ENCODE data around the gene TGFBR3.

Gene TGFBR3

DNA sequence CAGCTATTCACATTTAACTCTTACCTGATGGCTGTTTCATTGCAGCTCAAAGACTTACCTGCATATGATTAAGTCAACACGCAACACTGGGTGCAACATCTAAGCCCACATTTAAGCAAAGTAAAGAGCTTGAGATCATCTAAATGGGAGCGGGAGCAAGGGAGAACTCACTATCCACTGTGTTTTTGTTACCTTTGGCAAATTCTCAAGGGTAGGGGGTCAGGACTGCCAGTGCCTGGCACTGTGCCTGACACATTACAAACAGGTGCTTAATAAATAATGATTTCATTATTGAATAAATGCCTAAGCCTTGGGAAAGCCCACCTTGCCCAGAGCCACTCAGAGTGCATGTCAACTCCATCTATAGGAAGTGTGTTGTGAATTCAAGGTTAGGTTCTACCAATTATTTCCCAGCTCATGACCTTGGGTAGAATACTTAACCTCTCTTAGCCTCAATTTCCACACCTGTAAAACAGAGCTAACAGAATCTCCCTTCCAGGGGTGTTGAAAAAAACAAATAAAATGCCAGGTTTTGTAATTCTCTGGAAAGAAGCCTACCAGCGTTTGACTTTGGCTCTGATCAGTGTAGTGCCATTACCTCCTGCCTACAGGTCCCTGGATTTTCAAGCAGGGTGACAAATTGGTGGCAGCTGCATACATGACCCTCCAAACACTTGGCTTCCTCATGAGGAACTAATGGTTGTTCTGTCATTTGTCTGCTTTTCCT lies 109.7 kb downstream of the TGFBR3 start:
- Histone ChIP-seq H3K36me3 (ENCODE audit: insufficient read depth, low read length) (no peaks in the 10 kb centered on the region), H3K4me3 (ENCODE audit: low read depth in 1 of 2, low read length in 2 of 2) (no peak overlapping the region)
- ATAC-seq (ENCODE audit: insufficient read depth, low read depth): no peak

DNA sequence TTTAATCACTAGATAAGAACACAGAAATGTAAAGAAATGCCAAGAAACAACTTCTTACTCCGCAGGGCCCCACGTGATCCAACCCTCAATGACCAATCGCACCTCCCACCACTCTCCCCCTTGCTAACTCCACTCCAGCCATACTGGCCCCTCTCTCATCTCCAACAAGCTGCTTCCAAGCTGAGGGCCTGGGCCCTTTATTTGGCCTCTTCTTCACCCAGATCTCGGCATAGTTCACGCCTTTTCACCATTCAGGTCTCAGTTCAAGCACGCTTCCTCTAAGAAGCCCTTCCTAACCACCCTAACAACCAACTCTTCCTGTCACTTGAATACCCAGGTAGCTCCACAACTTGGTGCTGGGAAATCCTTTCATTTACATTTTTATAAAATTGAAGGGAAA lies 110.7 kb downstream of the TGFBR3 start:
- Histone ChIP-seq H3K9ac (ENCODE audit: low read depth, low read length) (no peak overlapping the region), H3K4me1 (ENCODE audit: insufficient read depth, low read length) (no peaks in the 10 kb centered on the region), H3K27me3 (ENCODE audit: insufficient read depth, low read length, poor library complexity) (peaks cover 3% of the 10 kb centered on the region), H3K9me3 (ENCODE audit: insufficient read depth, low read length, severe bottlenecking) (no peaks in the 10 kb centered on the region), H3K36me3 (ENCODE audit: insufficient read depth, low read length) (no peaks in the 10 kb centered on the region), H2AFZ (ENCODE audit: low read depth, low read length) (no peak overlapping the region), H3K27ac (ENCODE audit: low read length) (no peak overlapping the region), H4K20me1 (ENCODE audit: insufficient read depth, low read length) (no peaks in the 10 kb centered on the region), H3K79me2 (ENCODE audit: insufficient read depth, low read length) (no peaks in the 10 kb centered on the region), H3K4me2 (ENCODE audit: insufficient read depth, low read length) (no peak overlapping the region), H3K4me3 (ENCODE audit: low read depth in 1 of 2, low read length in 2 of 2) (no peak overlapping the region)
- no peak for TF ChIP-seq EZH2 (IDR thresholded peaks at IDR 0.05; ENCODE audit: borderline replicate concordance, low read depth, low read length, severe bottlenecking)
- TF ChIP-seq, protein P1, sequence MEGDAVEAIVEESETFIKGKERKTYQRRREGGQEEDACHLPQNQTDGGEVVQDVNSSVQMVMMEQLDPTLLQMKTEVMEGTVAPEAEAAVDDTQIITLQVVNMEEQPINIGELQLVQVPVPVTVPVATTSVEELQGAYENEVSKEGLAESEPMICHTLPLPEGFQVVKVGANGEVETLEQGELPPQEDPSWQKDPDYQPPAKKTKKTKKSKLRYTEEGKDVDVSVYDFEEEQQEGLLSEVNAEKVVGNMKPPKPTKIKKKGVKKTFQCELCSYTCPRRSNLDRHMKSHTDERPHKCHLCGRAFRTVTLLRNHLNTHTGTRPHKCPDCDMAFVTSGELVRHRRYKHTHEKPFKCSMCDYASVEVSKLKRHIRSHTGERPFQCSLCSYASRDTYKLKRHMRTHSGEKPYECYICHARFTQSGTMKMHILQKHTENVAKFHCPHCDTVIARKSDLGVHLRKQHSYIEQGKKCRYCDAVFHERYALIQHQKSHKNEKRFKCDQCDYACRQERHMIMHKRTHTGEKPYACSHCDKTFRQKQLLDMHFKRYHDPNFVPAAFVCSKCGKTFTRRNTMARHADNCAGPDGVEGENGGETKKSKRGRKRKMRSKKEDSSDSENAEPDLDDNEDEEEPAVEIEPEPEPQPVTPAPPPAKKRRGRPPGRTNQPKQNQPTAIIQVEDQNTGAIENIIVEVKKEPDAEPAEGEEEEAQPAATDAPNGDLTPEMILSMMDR (IDR thresholded peaks at IDR 0.05; ENCODE audit: borderline replicate concordance, extremely low read depth, low read length, poor library complexity, severe bottlenecking): no peak
- ATAC-seq (ENCODE audit: insufficient read depth, low read depth): no peak
- DNase-seq: no peak

More for the DNA sequence above, 109.7 kb downstream of the TGFBR3 start:
- no peak for TF ChIP-seq EZH2 (IDR thresholded peaks at IDR 0.05; ENCODE audit: borderline replicate concordance, low read depth, low read length, severe bottlenecking)
- TF ChIP-seq, protein P1 (IDR thresholded peaks at IDR 0.05; ENCODE audit: borderline replicate concordance, extremely low read depth, low read length, poor library complexity, severe bottlenecking): no peak
- Histone ChIP-seq H2AFZ (ENCODE audit: low read depth, low read length) (no peak overlapping the region), H3K27me3 (ENCODE audit: insufficient read depth, low read length, poor library complexity) (peaks cover 3% of the 10 kb centered on the region), H3K9me3 (ENCODE audit: insufficient read depth, low read length, severe bottlenecking) (no peaks in the 10 kb centered on the region), H4K20me1 (ENCODE audit: insufficient read depth, low read length) (no peaks in the 10 kb centered on the region), H3K4me1 (ENCODE audit: insufficient read depth, low read length) (no peaks in the 10 kb centered on the region), H3K27ac (ENCODE audit: low read length) (no peak overlapping the region), H3K9ac (ENCODE audit: low read depth, low read length) (no peak overlapping the region), H3K79me2 (ENCODE audit: insufficient read depth, low read length) (no peaks in the 10 kb centered on the region), H3K4me2 (ENCODE audit: insufficient read depth, low read length) (no peak overlapping the region)
- DNase-seq: no peak

DNA sequence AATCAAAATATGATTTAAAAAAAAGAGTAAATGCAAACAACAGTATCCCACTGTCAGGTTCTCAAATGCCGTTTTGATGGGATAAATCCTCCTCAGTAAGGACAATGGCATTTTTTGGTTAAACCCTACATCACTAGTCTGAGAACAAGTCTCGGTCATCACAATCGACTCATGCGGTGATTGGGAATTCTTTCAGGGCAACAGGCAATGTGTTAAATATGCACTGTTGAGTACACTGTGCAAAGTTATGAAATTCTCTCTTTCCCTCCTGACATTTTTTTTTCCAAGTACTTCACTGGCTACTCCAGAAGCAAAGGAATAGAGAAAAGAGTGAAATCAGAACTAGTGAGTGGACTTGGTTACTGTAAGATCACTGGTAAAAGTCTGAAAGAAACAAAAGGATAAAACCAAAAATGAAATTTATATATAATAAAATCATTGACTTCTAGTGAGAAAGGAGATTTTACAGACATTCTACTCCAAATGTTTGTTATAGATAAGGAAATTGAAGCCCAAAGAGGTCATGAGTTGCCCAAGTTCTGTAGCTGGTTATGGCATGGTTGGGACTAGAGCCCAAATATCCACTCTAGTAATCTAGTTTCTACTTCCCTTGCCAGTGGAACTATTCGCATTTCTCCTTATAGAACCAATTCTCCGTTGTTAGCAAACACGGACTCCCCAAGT lies 111.3 kb downstream of the TGFBR3 start:
- H3K79me2 ChIP-seq (ENCODE audit: insufficient read depth, low read length): no peaks in the 10 kb centered on the region
- DNase-seq: no peak
- H3K36me3 ChIP-seq (ENCODE audit: insufficient read depth, low read length): no peaks in the 10 kb centered on the region
- H4K20me1 ChIP-seq (ENCODE audit: insufficient read depth, low read length): no peaks in the 10 kb centered on the region
- no peak overlapping the region for H3K27ac ChIP-seq (ENCODE audit: low read length)
- no peak overlapping the region for H3K4me2 ChIP-seq (ENCODE audit: insufficient read depth, low read length)
- no peaks in the 10 kb centered on the region for H3K9me3 ChIP-seq (ENCODE audit: insufficient read depth, low read length, severe bottlenecking)
- no peak overlapping the region for H2AFZ ChIP-seq (ENCODE audit: low read depth, low read length)
- no peaks in the 10 kb centered on the region for H3K4me1 ChIP-seq (ENCODE audit: insufficient read depth, low read length)
- H3K27me3 ChIP-seq (ENCODE audit: insufficient read depth, low read length, poor library complexity): peaks cover 3% of the 10 kb centered on the region
- no peak overlapping the region for H3K9ac ChIP-seq (ENCODE audit: low read depth, low read length)
- ATAC-seq (ENCODE audit: insufficient read depth, low read depth): no peak
- no peak overlapping the region for H3K4me3 ChIP-seq (ENCODE audit: low read depth in 1 of 2, low read length in 2 of 2)
- TF ChIP-seq, protein P1 (IDR thresholded peaks at IDR 0.05; ENCODE audit: borderline replicate concordance, extremely low read depth, low read length, poor library complexity, severe bottlenecking): no peak
- no peak for TF ChIP-seq EZH2 (IDR thresholded peaks at IDR 0.05; ENCODE audit: borderline replicate concordance, low read depth, low read length, severe bottlenecking)

Data from DND-41 (cell line).